NCI-H1417 (cell line): ENCODE results near the gene ELF5.

Experiments used
- DNase-seq, 3 experiments: peaks; one replicate each; lab custom pipeline; 2025; lab: John Stamatoyannopoulos, UW

ELF5 gene

GRCh38 chr11:34513682-34514449, at the start of gene ELF5:
Gene ELF5 (minus strand): TSS chr11:34513794. CDS start chr11:34505749, 8,045 bp downstream.
- peak in 1 of 3 experiments; percentile 5 for DNase-seq

GRCh38 chr11:34562976-34563375, 49.4 kb upstream of the ELF5 start:
- no peak for DNase-seq

- DNase-seq, result no peak
Observed at GRCh38 chr11:34560511-34560910, 46.9 kb upstream of the ELF5 start.

GRCh38 chr11:34558673-34559072, 45.1 kb upstream of the ELF5 start:
- DNase-seq, result no peak

DNA sequence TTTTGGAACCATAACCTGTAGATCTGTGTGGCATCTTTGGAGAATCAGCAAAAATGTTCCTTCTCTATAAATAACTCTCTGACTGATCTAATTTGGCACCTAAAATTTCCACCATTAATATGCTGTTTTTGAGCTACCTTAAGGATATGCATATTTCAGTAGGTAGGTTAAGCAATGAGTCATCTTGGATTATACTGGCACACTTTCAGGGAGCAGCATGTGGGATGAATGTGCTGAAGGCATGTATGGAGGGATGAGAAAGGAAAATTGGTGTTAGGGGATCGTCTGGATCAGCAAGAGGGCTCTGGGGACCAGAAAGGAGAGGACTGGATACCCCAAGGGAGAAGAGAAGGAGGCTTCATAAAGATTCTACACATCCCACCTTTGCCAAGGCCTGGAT, 44.6 kb upstream of the ELF5 start:
- no peak for DNase-seq

DNA sequence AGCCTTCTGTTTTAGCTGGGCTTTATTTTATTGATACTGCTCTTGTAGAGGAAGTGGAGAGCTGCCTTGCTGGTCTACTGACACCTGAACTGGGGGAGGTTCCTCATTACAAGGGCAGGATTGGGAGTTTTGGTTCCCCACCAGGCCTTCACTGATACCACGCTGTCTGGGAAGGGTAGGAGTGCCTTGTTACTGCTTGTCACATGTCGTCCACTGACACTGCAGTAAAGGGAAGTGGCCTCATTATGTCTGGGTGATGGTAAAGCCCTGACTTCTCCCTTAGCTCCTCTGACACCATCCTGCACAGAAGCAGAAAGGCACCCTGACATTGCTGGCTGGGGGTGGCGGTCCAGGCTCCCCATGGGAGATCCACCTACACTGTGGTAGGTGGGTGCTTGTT, 38.7 kb upstream of the ELF5 start:
- DNase-seq, result no peak

DNA sequence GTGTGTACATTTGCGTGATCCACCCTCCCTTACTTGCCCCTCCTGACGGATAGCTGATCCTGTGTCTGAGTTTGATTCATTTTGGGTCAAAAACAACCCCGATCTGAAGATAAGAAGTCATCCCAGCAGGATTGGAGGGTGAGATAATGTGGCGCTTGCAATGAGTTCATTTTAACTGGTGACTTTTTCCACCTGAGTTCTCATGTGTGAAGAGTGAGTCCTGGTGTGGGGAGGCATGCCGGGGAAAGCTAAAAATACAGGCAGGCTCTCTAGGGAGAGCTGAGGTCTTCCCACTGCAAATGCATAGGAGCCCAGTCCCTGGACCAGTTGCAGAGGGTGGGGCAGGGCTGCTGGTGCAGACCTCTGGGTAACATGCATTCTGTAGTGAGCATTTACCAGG, 35.7 kb upstream of the ELF5 start:
- no peak for DNase-seq

- DNase-seq, result no peak
Observed at GRCh38 chr11:34548278-34548677, 34.7 kb upstream of the ELF5 start.

GRCh38 chr11:34546511-34547209, 33.1 kb upstream of the ELF5 start:
- DNase-seq, result no peak

DNA sequence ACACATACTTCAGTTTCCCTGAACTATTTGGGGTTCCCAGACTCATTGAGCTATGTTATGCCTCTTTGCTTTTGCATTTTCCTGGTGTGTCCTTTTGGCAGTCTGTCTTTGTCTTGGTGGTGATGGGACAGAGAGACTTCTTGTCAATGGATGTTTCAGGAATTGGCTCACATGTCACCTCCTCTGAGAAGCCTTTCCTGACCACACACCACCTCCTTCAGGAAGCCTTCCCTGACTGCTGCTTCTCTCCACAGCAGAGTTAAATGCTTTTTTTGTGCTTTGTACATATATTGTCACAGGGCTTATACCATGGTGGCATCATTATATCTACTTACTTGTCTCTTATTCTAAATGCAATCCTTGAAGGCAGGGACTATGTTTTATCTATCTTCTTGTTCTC, 28.5 kb upstream of the ELF5 start:
- DNase-seq, result no peak

DNA sequence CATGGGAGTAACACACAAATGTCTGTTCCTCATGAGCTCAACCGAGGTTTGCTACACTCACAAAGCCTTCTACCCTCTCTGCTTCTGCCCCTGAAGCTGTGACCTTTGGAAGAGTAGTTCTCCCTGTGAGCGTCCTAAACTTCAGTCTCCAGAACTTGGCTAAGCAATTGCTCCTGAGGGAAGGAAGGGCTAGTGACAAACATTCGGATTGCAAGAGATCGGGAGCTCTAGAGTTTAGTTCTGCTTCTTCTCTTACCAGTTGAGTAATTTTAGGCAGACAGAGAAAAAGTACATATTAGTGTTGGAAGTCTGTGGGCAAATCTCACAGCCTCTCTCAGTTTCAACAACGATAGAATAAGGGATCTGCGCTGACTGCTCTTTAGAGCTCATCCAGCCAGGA, 27.3 kb upstream of the ELF5 start:
- DNase-seq, result no peak

DNA sequence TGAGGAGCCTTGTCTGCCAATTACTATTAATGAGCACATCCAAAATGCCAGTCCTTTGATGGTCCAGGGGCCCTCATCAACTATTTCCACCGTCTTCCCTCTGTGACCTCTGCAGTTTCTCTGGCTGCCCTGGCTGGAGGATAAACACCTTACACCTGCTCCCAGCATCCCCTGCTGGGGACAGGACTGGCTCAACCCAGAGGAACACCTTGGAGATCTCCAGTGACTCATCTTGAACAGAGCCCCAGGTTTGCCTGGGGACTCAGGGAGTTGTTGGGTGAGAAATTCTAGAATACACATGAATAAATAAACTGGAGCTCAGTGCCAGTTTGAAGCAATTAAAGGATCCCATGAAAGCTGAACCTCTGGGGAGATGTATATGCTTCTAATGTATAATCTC, 24.0 kb upstream of the ELF5 start:
- no peak for DNase-seq

- peak in 1 of 3 experiments; percentile 24 for DNase-seq
Observed at GRCh38 chr11:34536056-34536455, 22.5 kb upstream of the ELF5 start.

- DNase-seq, result no peak
Observed at GRCh38 chr11:34534826-34535225, 21.2 kb upstream of the ELF5 start.

GRCh38 chr11:34531663-34532062, 18.1 kb upstream of the ELF5 start:
- no peak for DNase-seq

GRCh38 chr11:34530545-34531234, 17.1 kb upstream of the ELF5 start:
- no peak for DNase-seq

DNA sequence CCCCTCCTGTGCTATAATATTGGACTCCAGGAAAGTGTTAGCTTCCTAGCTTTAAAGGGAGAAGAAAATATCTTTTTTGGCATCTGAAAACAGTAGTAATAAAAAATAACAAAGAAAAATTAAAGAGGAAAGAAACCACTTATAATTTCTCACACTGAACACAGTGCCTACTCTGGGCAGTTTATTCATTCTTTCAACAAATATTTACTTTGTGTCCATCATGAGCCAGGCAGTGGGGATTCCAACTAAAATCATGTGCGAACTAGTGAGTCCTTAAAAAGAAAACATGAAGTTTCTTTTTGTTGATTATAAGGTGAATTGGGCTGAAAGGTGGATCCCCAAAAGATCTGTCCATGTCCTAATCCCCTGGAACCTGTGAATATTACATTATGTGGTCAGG, 16.0 kb upstream of the ELF5 start:
- DNase-seq, result no peak

GRCh38 chr11:34528072-34528471, 14.5 kb upstream of the ELF5 start:
- DNase-seq, result no peak

GRCh38 chr11:34525888-34526657, 12.5 kb upstream of the ELF5 start:
- no peak for DNase-seq

DNA sequence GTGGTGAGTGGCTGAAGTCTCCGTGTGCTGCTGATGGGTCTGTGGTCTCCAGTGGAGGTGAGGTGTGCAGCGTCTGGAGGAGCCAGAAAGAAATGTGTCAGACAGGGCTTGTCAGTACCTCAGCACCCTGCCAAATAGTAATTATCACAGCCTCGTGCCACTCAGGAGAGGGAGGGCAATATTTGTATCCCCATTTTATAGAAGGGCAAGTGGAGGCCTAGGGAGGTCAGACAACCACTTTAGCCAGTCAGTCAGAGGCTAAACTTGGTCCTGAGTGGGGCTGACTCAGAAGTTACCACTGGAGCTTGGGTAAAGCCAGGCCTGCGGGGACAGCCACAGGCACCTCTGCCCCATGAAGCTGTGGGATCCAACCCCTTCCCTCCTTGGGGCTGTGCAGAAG, 11.5 kb upstream of the ELF5 start:
- DNase-seq, result no peak

GRCh38 chr11:34524696-34525095, 11.1 kb upstream of the ELF5 start:
- DNase-seq, result no peak

DNA sequence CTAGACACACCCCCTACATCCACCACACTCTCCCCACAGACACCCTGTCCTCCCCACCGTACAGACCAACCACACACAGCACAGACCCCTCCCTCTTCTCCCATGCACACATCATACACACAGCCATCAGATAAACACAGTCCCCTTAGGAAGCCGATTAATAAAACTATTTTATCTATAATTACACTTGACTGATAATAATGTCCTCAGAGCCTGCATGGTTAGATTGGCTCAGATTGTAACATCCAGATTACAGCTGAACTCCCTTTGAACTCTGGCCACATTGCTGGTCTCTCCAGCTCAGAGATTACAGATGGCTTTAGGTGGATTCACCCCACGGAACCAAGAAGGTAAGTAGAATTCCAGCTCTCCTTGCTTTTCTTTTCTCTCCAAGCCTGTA, 9.5 kb upstream of the ELF5 start:
- no peak for DNase-seq
